Right forelimb (tissue), 1 donor: Measurements from ENCODE around the gene RAD51B.

Experiments used
- DNase-seq: peaks from one replicate; pipeline ENCODE4 v3.0.0-alpha.2; 2018

Gene RAD51B

GRCh38 chr14:68315081-68315480 is 495.5 kb downstream of the RAD51B start:
- DNase-seq = no peak

GRCh38 chr14:68316078-68316868 is 496.7 kb downstream of the RAD51B start:
- DNase-seq = no peak

GRCh38 chr14:68317239-68317638 is 497.7 kb downstream of the RAD51B start:
- DNase-seq = no peak

GRCh38 chr14:68318828-68319227 is 499.2 kb downstream of the RAD51B start:
- no peak for DNase-seq

DNA sequence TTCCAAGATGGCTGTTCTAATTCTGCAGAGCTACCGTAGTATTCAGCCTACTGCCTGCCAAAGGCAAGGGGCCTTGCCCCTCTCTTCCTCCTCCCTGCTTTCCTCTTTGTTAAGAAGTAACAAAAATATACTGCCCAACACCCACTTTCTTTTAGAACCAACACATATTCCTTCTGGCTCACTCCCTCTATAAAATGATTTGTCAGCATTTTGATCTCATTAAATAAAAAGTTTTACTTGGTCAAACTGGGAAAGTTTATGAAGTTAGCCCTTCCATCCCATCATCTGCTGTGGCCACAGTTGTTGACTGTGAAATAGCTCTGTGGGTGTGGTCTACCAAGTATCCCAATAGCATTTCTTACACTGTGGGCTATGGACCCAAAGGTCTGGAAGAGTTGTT is 500.9 kb downstream of the RAD51B start:
- DNase-seq = no peak

DNA sequence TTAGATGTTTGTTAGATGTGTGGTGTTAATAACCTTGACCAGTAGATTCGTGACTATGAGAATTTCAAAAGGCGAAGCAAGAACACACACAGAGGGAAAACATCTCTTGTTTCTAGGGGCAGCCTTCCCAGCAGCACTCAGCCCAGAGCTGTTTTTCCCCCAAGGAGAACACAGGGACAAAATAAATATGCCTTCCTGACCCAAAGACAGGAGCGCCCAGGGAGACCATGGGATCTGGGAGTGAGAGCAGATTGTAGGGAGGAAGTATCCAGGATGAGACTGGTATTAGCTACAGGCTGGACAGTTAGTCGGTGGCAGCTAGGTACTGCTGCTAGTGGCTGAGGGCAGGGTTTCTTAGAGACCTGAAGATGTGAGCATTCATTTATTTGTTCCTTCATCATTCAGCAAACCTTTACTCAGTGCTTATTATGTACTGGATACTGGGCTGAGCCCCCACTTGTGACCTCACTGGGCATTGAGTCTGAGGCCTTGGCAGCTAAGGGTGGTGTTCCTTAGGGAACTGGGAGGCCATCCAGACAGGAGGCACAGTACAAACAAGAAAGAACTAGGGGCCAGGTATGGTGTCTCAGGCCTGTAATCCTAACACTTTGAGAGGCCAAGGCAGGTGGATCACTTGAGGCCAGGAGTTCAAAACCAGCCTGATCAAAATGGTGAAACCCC is 503.5 kb downstream of the RAD51B start:
- no peak for DNase-seq

DNA sequence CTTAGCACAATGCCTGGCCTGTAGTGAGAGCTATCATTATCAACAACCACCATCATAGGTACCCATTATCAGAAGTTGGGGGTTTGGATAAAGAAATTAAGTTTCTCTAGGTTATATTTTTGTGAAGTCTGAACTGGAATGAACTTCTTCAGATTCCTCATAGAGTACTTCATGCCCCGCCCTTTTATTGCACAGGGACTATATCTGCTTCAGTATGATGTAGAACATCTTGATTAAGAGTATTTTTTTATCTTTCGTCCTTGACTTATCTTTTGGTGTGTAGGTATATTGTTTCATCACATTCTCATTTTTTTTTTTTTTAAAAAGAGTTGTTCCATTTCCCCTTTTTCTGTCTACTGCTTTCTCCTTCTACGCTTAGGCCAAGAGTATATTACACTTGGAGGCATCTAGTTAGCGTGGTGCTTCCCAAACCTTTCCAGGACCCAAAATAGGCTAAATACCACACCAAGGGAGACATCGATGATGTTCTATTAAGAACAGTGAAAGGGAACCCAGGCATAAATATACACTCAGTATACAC is 505.8 kb downstream of the RAD51B start:
- DNase-seq = no peak

- no peak for DNase-seq
Measured at GRCh38 chr14:68327231-68327630, 507.7 kb downstream of the RAD51B start.

GRCh38 chr14:68328509-68328908 is 508.9 kb downstream of the RAD51B start:
- no peak for DNase-seq

GRCh38 chr14:68331426-68331825 is 511.8 kb downstream of the RAD51B start:
- no peak for DNase-seq

DNA sequence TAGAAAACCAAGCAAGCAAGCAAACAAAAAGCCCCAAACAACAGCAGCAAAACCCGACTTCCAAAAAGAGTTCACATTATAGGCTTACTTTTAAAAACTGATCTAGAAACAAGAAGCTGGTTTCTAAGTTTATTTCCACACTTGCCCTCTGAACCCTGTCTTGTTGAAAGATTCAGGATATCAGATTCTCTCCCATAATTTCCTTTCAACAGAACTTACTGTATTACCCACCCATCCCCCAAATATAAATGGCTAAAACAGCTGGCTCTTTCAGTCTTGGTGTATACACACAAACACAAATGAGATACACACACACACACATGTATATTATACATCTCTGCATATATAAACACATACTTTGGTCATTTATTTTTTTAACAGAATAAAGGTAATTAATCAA is 512.4 kb downstream of the RAD51B start:
- DNase-seq = no peak

DNA sequence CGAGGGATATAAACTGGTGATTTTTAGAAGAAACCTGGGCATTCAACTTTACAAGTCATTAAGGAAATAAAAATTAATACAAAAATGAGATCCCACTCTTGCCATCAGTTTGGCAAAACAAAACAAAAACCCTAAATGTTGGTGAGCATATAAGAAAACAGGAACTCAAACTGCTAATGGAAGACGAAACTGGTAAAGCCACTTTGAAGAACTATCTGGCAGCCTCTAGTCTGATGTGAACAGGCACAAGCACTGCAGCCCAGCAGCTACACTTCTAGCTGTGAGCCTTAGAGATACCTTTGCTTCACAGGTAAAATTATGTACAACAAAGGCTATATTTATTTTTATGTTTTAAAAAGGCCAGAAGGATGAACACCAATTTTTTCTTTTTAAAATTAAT is 513.7 kb downstream of the RAD51B start:
- no peak for DNase-seq

GRCh38 chr14:68335312-68335711 is 515.7 kb downstream of the RAD51B start:
- DNase-seq = no peak

DNA sequence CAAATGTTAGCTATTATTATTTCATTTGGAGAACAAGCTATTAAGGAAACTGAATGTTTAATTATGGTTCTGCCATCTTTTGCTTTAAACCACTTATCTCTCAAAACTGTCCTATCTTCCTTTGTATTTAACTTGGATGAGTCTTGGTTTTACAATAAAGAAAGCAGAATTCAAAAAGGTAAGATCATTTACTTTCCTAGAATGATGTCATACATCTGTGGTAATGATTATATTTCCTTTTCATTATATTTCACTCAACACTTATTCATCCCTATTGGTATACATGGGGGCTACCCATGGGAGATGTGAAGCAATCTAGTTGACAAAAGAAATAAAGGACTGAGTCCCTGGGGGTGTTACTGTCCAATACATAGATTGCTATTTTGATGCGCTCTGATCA is 516.6 kb downstream of the RAD51B start:
- no peak for DNase-seq

DNA sequence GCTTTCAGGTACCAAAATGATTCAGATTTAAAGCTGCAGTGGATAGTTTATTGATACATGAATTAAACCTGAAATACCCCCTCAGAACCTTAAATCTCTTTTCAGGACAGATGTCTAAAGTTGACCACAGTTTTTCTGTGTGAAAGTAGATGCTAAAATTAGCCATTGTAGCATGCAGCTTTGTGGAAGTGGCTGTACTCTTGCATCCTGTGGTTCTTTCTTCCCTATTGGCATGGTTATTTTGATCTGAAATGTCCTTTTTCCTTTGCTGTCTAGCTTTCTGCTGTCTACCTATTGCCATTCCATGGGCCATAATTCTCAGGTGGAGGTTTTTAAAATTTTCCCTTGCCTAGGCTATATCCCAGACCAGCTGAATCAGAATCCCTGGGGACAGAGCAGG is 517.7 kb downstream of the RAD51B start:
- DNase-seq = no peak

- no peak for DNase-seq
Measured at GRCh38 chr14:68340262-68340661, 520.7 kb downstream of the RAD51B start.

DNA sequence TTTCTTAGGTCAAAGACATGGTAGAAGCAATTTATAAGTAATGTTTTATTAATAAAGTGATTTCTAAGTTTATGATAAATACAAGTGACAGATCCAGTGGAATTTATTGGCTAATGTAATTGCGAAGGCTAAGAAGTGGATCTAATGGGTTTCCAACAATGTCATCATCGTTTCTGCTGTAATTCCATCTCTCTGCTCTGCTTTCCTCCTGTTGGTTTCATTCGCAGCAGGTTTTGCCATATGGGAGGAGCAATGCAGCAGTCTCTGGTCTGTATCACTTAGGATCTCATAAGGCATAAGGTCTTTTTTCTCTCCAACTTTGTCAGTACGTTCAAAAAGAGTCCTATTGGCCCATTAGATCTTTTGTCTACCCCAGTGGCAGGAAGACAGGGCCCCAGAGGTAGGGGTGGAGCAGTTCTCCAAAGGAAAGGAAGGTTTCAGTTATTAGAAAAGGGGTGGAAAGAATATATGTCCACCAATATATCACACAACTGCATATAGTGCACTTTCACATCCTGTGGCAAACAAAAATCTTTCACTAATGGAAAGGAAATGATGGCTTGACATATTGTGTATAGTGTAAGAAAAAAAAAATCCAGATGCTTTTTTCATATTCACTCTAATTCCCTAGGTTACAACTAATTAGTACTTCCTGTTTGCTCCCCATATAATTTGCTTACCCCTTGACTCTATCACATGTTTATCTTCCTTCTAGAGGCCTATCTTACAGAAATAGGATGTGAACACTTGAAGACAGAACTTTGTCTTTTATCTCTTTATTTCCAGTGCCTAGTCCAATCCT is 522.0 kb downstream of the RAD51B start:
- DNase-seq = no peak

GRCh38 chr14:68342216-68342763 is 522.7 kb downstream of the RAD51B start:
- DNase-seq = no peak

DNA sequence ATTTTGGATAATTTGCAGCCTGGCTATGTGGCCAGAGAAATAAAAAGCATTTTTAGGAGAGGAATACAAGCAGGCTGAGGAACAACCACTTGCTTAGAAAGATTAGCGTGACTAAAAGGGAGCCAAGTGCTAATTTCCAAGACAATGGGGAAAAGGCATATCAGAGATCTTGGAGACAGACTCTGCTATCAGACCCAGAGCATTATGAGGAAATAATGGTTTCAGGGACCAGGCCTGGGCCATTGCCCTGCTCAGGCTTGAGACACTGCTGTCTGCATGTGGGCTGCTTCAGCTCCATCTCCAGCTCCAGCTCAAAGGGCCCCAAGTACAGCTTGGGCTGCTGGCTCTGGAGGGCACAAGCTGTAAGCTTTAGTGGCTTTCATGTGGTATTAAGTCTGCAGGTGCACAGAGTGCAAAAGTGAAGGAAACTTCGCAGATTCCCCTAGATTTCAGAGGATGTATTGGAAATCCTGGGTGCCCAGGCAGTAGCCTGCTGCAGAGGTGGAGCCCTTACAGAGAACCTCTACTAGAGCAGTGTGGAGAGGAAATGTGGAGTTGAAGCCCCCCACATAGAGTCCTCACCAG is 524.0 kb downstream of the RAD51B start:
- no peak for DNase-seq

DNA sequence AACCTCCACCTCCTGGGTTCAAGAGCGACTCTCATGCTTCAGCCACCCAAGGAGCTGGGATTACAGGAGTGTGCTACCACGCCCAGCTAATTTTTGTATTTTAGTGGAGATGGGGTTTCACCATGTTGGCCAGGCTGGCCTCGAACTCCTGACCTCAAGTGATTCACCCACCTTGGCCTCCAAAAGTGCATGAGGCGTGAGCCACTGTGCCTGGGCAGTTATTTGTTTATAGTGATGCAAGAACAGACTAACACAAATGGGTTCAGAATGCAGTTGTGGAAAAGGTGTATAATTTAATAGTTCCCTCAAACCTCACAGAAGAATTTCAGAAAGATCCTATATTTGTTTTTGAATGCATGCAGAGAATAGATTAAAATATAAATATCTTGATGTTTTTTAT is 526.2 kb downstream of the RAD51B start:
- no peak for DNase-seq

GRCh38 chr14:68346556-68347343 is 527.2 kb downstream of the RAD51B start:
- no peak for DNase-seq
